K562 (cell line): ENCODE results near the gene MON1A. TPM values are rescaled to one million over a fixed set of nuclear protein-coding genes. Genes with fewer than 3 reads are reported as not detected.

Experiments used
- ATAC-seq: fragments of 200-7000 bp; cut with Tn5 transposase; 3 replicates; pipeline ENCODE4 v1.9.1; 2020; ENCODE audit warnings: moderate library complexity
- BruUV-seq: library from RNA; stranded (reverse); fragments of 400-500 nt; replicated peaks from 2 replicates; lab custom pipeline; 2021; lab: Mats Ljungman, UMichigan
- CTCF ChIA-PET: fragments of 300-600 bp; formaldehyde crosslinking; extraction: SDS; loops from one replicate; lab custom pipeline; 2021; ENCODE audit warnings: low intra/inter-chr PET ratio; lab: Yijun Ruan, JAX
- POLR2A ChIA-PET: fragments of 300-600, 350-650 bp; sonication (Branson Sonifier 250); formaldehyde crosslinking; extraction: SDS; loops from one replicate; lab custom pipeline; 2021; ENCODE audit warnings: antibody characterized with exemption, inconsistent platforms; lab: Yijun Ruan, JAX
- DNase-seq, 4 experiments: peaks; one replicate each; pipeline versions ENCODE4 v3.0.0 to v3.0.0-alpha.2; 2011 to 2018; ENCODE audit warnings: low spot score in 3 of 4, mixed read lengths in 3 of 4; ENCODE audit errors: extremely low read depth in 1 of 4
- FAIRE-seq: peaks from 2 replicates; lab custom pipeline; 2011; peaks lifted over from hg19 to GRCh38; lab: Jason Lieb, UNC
- H2AFZ ChIP-seq: 2 replicates; pipeline ENCODE4 v1.6.0; 2011; ENCODE audit warnings: low read depth, low read length, control low read depth, inconsistent platforms
- H3K27ac ChIP-seq: fragments of 200-600 bp; 3 replicates; pipeline ENCODE4 v1.8.0; 2011; ENCODE audit warnings: low read depth, mild to moderate bottlenecking, control low read depth, inconsistent platforms, low read length, moderate library complexity, mixed read lengths; ENCODE audit errors: extremely low read depth
- H3K27me3 ChIP-seq, 2 experiments: fragments of 300-600 bp in 1 of 2; 2 replicates in 1 of 2; 3 replicates in 1 of 2; pipeline versions ENCODE4 v1.6.0 to v1.8.0; 2011; ENCODE audit warnings: inconsistent platforms in 2 of 2, low read length in 2 of 2, mild to moderate bottlenecking in 1 of 2, mixed read lengths in 1 of 2, moderate library complexity in 1 of 2; ENCODE audit not compliant: control insufficient read depth in 2 of 2, insufficient read depth in 2 of 2
- H3K36me3 ChIP-seq: fragments of 300-600 bp; 3 replicates; pipeline ENCODE4 v1.8.0; 2011; ENCODE audit warnings: mild to moderate bottlenecking, low read length, inconsistent platforms; ENCODE audit not compliant: control insufficient read depth, insufficient read depth
- H3K4me1 ChIP-seq, 2 experiments: fragments of 200-600 bp in 1 of 2; replicated peaks in 1 of 2; 2 replicates in 1 of 2; 3 replicates in 1 of 2; pipeline versions ENCODE4 v1.5.1 to v1.8.0; 2011; ENCODE audit warnings: inconsistent platforms in 2 of 2, low read length in 2 of 2, mild to moderate bottlenecking in 1 of 2, mixed read lengths in 1 of 2, moderate library complexity in 1 of 2; ENCODE audit not compliant: control insufficient read depth in 2 of 2, insufficient read depth in 2 of 2
- H3K4me2 ChIP-seq: 2 replicates; pipeline ENCODE4 v1.6.1; 2011; ENCODE audit warnings: low read length, control low read depth, inconsistent platforms, mixed read lengths; ENCODE audit not compliant: insufficient read depth
- H3K4me3 ChIP-seq: fragments of 200-600 bp; sonication (generic), shearing (Covaris generic); 2 replicates; pipeline ENCODE4 v1.5.1; 2016; ENCODE audit warnings: control low read depth, inconsistent platforms
- H3K79me2 ChIP-seq: fragments of 200-600 bp; 3 replicates; pipeline ENCODE4 v1.8.0; 2011; ENCODE audit warnings: low read length, inconsistent platforms; ENCODE audit not compliant: control insufficient read depth, insufficient read depth
- H3K9ac ChIP-seq, 2 experiments: 2 replicates each; pipeline versions ENCODE4 v1.6.0 to v1.6.1; 2011; ENCODE audit warnings: low read depth in 2 of 2, low read length in 2 of 2, control low read depth in 1 of 2, inconsistent platforms in 1 of 2, mild to moderate bottlenecking in 1 of 2, mixed read lengths in 1 of 2; ENCODE audit not compliant: insufficient read depth in 1 of 2
- H3K9me1 ChIP-seq: one replicate; pipeline ENCODE4 v1.6.0; 2011; ENCODE audit warnings: inconsistent platforms, mild to moderate bottlenecking, low read length, moderate library complexity; ENCODE audit not compliant: control insufficient read depth, insufficient read depth
- H3K9me3 ChIP-seq: replicated peaks from 2 replicates; pipeline ENCODE4 v1.5.1; 2011; ENCODE audit warnings: low read depth, low read length, inconsistent platforms; ENCODE audit not compliant: control insufficient read depth, insufficient read depth
- H4K20me1 ChIP-seq: replicated peaks from 2 replicates; pipeline ENCODE4 v1.6.1; 2011; ENCODE audit warnings: low read length, inconsistent platforms, mixed read lengths; ENCODE audit not compliant: control insufficient read depth, insufficient read depth
- BRCA1 ChIP-seq, 2 experiments: fragments of 450-650 bp in 1 of 2; sonication (generic) in 1 of 2; formaldehyde crosslinking in 1 of 2; IDR thresholded peaks; 2 replicates each; pipeline versions ENCODE4 v1.5.0 to v1.6.1; 2017 to 2020; ENCODE audit warnings: mild to moderate bottlenecking in 1 of 2, missing genetic modification reagents in 1 of 2
- CCNT2 ChIP-seq: IDR thresholded peaks from 2 replicates; pipeline ENCODE4 v1.6.1; 2011; ENCODE audit warnings: borderline replicate concordance, low read depth, mild to moderate bottlenecking, moderate library complexity, mixed read lengths, low read length; ENCODE audit not compliant: insufficient read length; ENCODE audit errors: extremely low read depth
- CREB1 ChIP-seq, 2 experiments: sonication (generic) in 1 of 2; formaldehyde crosslinking in 1 of 2; IDR thresholded peaks; 2 replicates each; pipeline versions ENCODE4 v1.6.1 to v1.8.0; 2012 to 2022; ENCODE audit warnings: inconsistent platforms in 1 of 2, mild to moderate bottlenecking in 1 of 2, missing genetic modification reagents in 1 of 2, moderate library complexity in 1 of 2
- FOXJ2 ChIP-seq: fragments of 200-800 bp; sonication (Bioruptor generic); IDR thresholded peaks from 2 replicates; pipeline ENCODE4 v1.6.1; 2016; ENCODE audit warnings: missing genetic modification characterization, missing compliant biosample characterization
- HOXB6 ChIP-seq: fragments of 250-450 bp; sonication (Bioruptor Pico); IDR thresholded peaks from 2 replicates; pipeline ENCODE4 v1.5.1; 2022; ENCODE audit warnings: mild to moderate bottlenecking, borderline replicate concordance
- KLF16 ChIP-seq: IDR thresholded peaks from 2 replicates; pipeline ENCODE4 v1.6.1; 2016; ENCODE audit warnings: antibody characterized with exemption
- POLR2A ChIP-seq: fragments of 450-650 bp; conservative IDR thresholded peaks from 2 replicates; pipeline ENCODE4 v1.6.1; 2016
- RBM25 ChIP-seq: fragments of 200-400 bp; formaldehyde crosslinking; IDR thresholded peaks from 2 replicates; pipeline ENCODE4 v1.6.1; 2018; ENCODE audit warnings: low read length, low read depth, moderate library complexity; ENCODE audit not compliant: severe bottlenecking
- RFX1 ChIP-seq: fragments of 450-650 bp; IDR thresholded peaks from 2 replicates; pipeline ENCODE4 v1.6.1; 2016; ENCODE audit warnings: mild to moderate bottlenecking, moderate library complexity
- RFX5 ChIP-seq: IDR thresholded peaks from 2 replicates; pipeline ENCODE4 v1.6.1; 2011; ENCODE audit warnings: low read depth, mild to moderate bottlenecking, improper control_type of control experiment, low read length
- SMARCA4 ChIP-seq: fragments of 450-650 bp; IDR thresholded peaks from 2 replicates; pipeline ENCODE4 v1.6.1; 2016
- SNIP1 ChIP-seq: fragments of 450-650 bp; IDR thresholded peaks from 2 replicates; pipeline ENCODE4 v1.7.1; 2017; ENCODE audit warnings: low read depth, mild to moderate bottlenecking
- ZNF121 ChIP-seq: sonication (generic); formaldehyde crosslinking; conservative IDR thresholded peaks from 2 replicates; pipeline ENCODE4 v1.8.0; 2022; ENCODE audit warnings: missing genetic modification reagents
- ZNF24 ChIP-seq: fragments of 450-650 bp; IDR thresholded peaks from 2 replicates; pipeline ENCODE4 v1.6.1; 2016
- WGBS: fragments of 100-300 bp; shearing (Covaris generic); methylation state at CpG from one replicate; pipeline ENCODE4 v1.1.6; 2016; ENCODE audit warnings: low coverage, mixed read lengths; ENCODE audit not compliant: insufficient coverage; ENCODE audit errors: missing lambda C conversion rate; 5-methylcytosine and 5-hydroxymethylcytosine counted together
- in situ Hi-C: fragments of 300-500 bp; cut with MboI; formaldehyde crosslinking; loops from 4 replicates; pipeline ENCODE4 v1.15.0; 2018; ENCODE audit warnings: inconsistent platforms, mixed read lengths
- intact Hi-C: fragments of 100-400 bp; cut with micrococcal nuclease; formaldehyde crosslinking; loops from 2 replicates; pipeline ENCODE4 v1.14.2; 2022
- polyA plus RNA-seq, 8 experiments: library from polyadenylated mRNA; depleted of rRNA in 4 of 8; stranded (reverse) in 5 of 8; unstranded in 3 of 8; fragments of >200 nt; fragmentation: Nextera tagmentation in 2 of 8; fragmentation: Illumina TruSeq in 1 of 8; extraction: Ambion mirVana in 2 of 8; extraction: Trizol in 1 of 8; gene quantifications; 2 replicates each; pipeline versions ENCODE4 v1.2.1 to v1.2.3, GENCODE V29; 2011 to 2014; ENCODE audit warnings: inconsistent platforms in 1 of 8, missing spikeins in 1 of 8
- total RNA-seq, 7 experiments: library from RNA; depleted of rRNA in 6 of 7; stranded (reverse); fragments of >200 nt in 6 of 7; fragmentation: Illumina TruSeq in 2 of 7; extraction: Trizol in 2 of 7; gene quantifications; 2 replicates each; pipeline versions ENCODE4 v1.2.1 to v1.2.3, GENCODE V29; 2011 to 2021; ENCODE audit warnings: low replicate concordance in 1 of 7

The MON1A gene
- total and polyA plus RNA-seq, 9 of the 15 experiments (the other 6 are each of a cell fraction or from before 2014, with no cell fraction given), result 1.1 to 13.8 (median 6.8) TPM

GRCh38 chr3:49925485-49925884 lies 4.1 kb downstream of the MON1A start:
- Histone ChIP-seq H3K27me3 (no peaks in the 10 kb centered on the region), H3K9ac (peak overlapping the region in 1 of 2 experiments; percentile 45; a peak in 1 of 4 replicates), H3K9me1 (peaks cover 2% of the 10 kb centered on the region), H3K27ac (peak overlapping the region; percentile 65; the same call in 2 of the 3 replicates), H3K4me3 (no peak overlapping the region), H4K20me1 (no peaks in the 10 kb centered on the region), H2AFZ (no peak overlapping the region), H3K9me3 (no peaks in the 10 kb centered on the region), H3K4me1 (peaks cover 20 to 23% of the 10 kb centered on the region in 2 experiments), H3K36me3 (peaks cover 9% of the 10 kb centered on the region; the same call in 2 of the 3 replicates), H3K79me2 (peaks cover 29% of the 10 kb centered on the region), H3K4me2 (peak overlapping the region; percentile 24; the same call in 1 of the 2 replicates)
- intact Hi-C loops, result loop anchor here (5.0 kb wide), 1 partner anchor 162 kb away; the partner anchor contains the start of gene RBM5
- WGBS, result 69% methylated on average over 2 of the region's 2 CpGs
- in situ Hi-C loops, result no loop called here
- CTCF ChIA-PET, result no interaction called here
- FAIRE-seq (no peak), ATAC-seq (no peak), DNase-seq (no peak)
- POLR2A ChIA-PET, result interaction anchor here (0.8 to 1.8 kb wide), 6 partner anchors 11 to 320 kb away, joined by 3 to 7 read pairs (median 4); partner anchors contain the start of gene RBM6
- BruUV-seq, result no TSS peak
- TF ChIP-seq SNIP1, result no peak
- no peak for TF ChIP-seq POLR2A
- TF ChIP-seq RBM25, result peak; percentile 54
- TF ChIP-seq ZNF24, result no peak
- peak; percentile 78 for TF ChIP-seq ZNF121 (CRISPR knock-in tag)

GRCh38 chr3:49924683-49925082 lies 4.9 kb downstream of the MON1A start:
- DNase-seq (peak in 3 of 4 experiments; percentile 29 to 75 (median 38)), FAIRE-seq (peak; percentile 93), ATAC-seq (peak; percentile 63)
- peaks cover 29% of the 10 kb centered on the region for H3K79me2 ChIP-seq
- H3K9me1 ChIP-seq, result peaks cover 2% of the 10 kb centered on the region
- peaks cover 15 to 19% of the 10 kb centered on the region in 2 experiments; a peak in 4 of 5 replicates for H3K4me1 ChIP-seq
- in situ Hi-C loops, result no loop called here
- 0 out of 2 replicates have a peak overlapping the region, but pooled peaks have one; percentile 1 for H2AFZ ChIP-seq
- ChIA-PET POLR2A (interaction anchor here (0.6 to 1.8 kb wide), 11 partner anchors 9 to 320 kb away, joined by 3 to 7 read pairs (median 3); partner anchors contain the start of gene RBM6), CTCF (no interaction called here)
- no peak overlapping the region for H3K9ac ChIP-seq
- BruUV-seq, result no TSS peak
- intact Hi-C loops, result loop anchor here (5.0 kb wide), 1 partner anchor 163 kb away; the partner anchor contains the start of gene RBM5
- H3K36me3 ChIP-seq, result peaks cover 14% of the 10 kb centered on the region; the same call in 2 of the 3 replicates
- WGBS, result 3% methylated on average over 2 of the region's 2 CpGs
- H3K4me3 ChIP-seq, result no peak overlapping the region
- H4K20me1 ChIP-seq, result no peaks in the 10 kb centered on the region
- H3K4me2 ChIP-seq, result no peak overlapping the region; the same call in 1 of the 2 replicates
- no peaks in the 10 kb centered on the region for H3K27me3 ChIP-seq
- H3K27ac ChIP-seq, result peak overlapping the region; percentile 49; the same call in 2 of the 3 replicates
- H3K9me3 ChIP-seq, result no peaks in the 10 kb centered on the region
- TF ChIP-seq RFX5, result no peak
- TF ChIP-seq RFX1, result no peak
- TF ChIP-seq SMARCA4, result peak; percentile 62; the same call in 1 of the 2 replicates
- TF ChIP-seq BRCA1 (IDR thresholded peaks at IDR 0.05), result no peak
- no peak for TF ChIP-seq BRCA1 (CRISPR knock-in tag; IDR thresholded peaks at IDR 0.05)
- no peak for TF ChIP-seq FOXJ2 (tag)
- TF ChIP-seq KLF16, result no peak
- no peak for TF ChIP-seq CCNT2
- TF ChIP-seq CREB1 (IDR thresholded peaks at IDR 0.05), result peak; percentile 33; the same call in 1 of the 2 replicates
- no peak for TF ChIP-seq CREB1 (CRISPR knock-in tag; IDR thresholded peaks at IDR 0.05)
- no peak for TF ChIP-seq HOXB6
